Tibial nerve (tissue), 4 donors: Measurements from ENCODE around the gene ALAD.

Experiments
- EP300 ChIP-seq, 2 donors: sonication (generic); formaldehyde crosslinking; IDR thresholded peaks; one replicate each; pipeline ENCODE4 v1.6.1; 2017; ENCODE audit warnings: antibody characterized with exemption in 2 of 2, mild to moderate bottlenecking in 1 of 2
- POLR2A ChIP-seq, 2 donors: fragments of 450-650 bp; IDR thresholded peaks; one replicate each; pipeline ENCODE4 v1.6.1; 2017; ENCODE audit warnings: antibody characterized with exemption in 2 of 2, mild to moderate bottlenecking in 2 of 2, moderate library complexity in 2 of 2
- TF ChIP-seq, protein P1 (sequence below), 5 experiments: fragments of 200-600 bp in 3 of 5; fragments of 450-650 bp in 2 of 5; sonication (generic) in 3 of 5; IDR thresholded peaks; one replicate each; pipeline ENCODE4 v1.5.1; 2016 to 2019; ENCODE audit warnings: antibody characterized with exemption in 5 of 5, mild to moderate bottlenecking in 3 of 5, moderate library complexity in 2 of 5

DNA sequence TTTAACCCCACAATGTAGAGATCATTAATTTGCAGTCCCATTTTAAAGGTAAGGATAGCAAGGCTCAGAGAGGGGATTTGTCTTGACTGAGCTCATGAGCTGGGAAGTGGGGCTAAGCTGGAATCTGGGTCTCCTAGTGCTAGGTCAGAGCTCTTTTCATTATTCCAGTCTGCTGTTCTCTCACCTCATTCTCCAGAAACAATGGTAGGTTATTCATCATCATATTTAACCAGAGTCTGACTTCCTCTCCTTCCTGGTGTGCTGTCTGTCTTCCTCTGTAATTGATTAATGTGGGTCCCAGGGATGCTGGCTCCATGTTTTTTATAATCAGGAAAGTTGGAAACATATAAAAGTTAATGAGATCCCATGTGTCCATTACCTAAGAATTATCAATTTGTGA lies 30.1 kb upstream of the ALAD start:
- TF ChIP-seq, protein P1, sequence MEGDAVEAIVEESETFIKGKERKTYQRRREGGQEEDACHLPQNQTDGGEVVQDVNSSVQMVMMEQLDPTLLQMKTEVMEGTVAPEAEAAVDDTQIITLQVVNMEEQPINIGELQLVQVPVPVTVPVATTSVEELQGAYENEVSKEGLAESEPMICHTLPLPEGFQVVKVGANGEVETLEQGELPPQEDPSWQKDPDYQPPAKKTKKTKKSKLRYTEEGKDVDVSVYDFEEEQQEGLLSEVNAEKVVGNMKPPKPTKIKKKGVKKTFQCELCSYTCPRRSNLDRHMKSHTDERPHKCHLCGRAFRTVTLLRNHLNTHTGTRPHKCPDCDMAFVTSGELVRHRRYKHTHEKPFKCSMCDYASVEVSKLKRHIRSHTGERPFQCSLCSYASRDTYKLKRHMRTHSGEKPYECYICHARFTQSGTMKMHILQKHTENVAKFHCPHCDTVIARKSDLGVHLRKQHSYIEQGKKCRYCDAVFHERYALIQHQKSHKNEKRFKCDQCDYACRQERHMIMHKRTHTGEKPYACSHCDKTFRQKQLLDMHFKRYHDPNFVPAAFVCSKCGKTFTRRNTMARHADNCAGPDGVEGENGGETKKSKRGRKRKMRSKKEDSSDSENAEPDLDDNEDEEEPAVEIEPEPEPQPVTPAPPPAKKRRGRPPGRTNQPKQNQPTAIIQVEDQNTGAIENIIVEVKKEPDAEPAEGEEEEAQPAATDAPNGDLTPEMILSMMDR (IDR thresholded peaks at IDR 0.05), result no peak
- TF ChIP-seq POLR2A (IDR thresholded peaks at IDR 0.05) (no peak), EP300 (IDR thresholded peaks at IDR 0.05) (no peak)
